HEK293 (cell line): Measurements from ENCODE around the gene TTLL9.

Source experiments
- MYNN ChIP-seq: fragments of 450-650 bp; formaldehyde crosslinking; IDR thresholded peaks from 2 replicates; pipeline ENCODE4 v1.5.1; 2016; ENCODE audit warnings: missing biosample characterization, missing genetic modification characterization, borderline replicate concordance
- ZBTB20 ChIP-seq: fragments of 450-650 bp; formaldehyde crosslinking; IDR thresholded peaks from 2 replicates; pipeline ENCODE4 v1.5.1; 2016; ENCODE audit warnings: missing biosample characterization, missing genetic modification characterization
- ZBTB7A ChIP-seq: fragments of 450-650 bp; formaldehyde crosslinking; IDR thresholded peaks from 2 replicates; pipeline ENCODE4 v1.5.1; 2016; ENCODE audit warnings: low read depth, missing biosample characterization, missing genetic modification characterization
- ZNF274 ChIP-seq, 2 experiments: fragments of 200-500 bp in 1 of 2; fragments of 450-650 bp in 1 of 2; sonication (Bioruptor generic) in 1 of 2; formaldehyde crosslinking in 1 of 2; IDR thresholded peaks; 2 replicates each; pipeline versions ENCODE4 v1.5.1 to v1.6.1; 2014 to 2016; ENCODE audit warnings: borderline replicate concordance in 1 of 2, inconsistent platforms in 1 of 2, low read length in 1 of 2, missing biosample characterization in 1 of 2, missing genetic modification characterization in 1 of 2
- ZNF561 ChIP-seq: fragments of 450-650 bp; IDR thresholded peaks from 2 replicates; pipeline ENCODE4 v1.5.1; 2018; ENCODE audit warnings: missing biosample characterization, missing genetic modification characterization, borderline replicate concordance
- ZNF670 ChIP-seq: fragments of 450-650 bp; formaldehyde crosslinking; IDR thresholded peaks from 2 replicates; pipeline ENCODE4 v1.5.1; 2016; ENCODE audit warnings: missing biosample characterization, missing genetic modification characterization, low read depth
- ZNF777 ChIP-seq: fragments of 450-650 bp; formaldehyde crosslinking; IDR thresholded peaks from 2 replicates; pipeline ENCODE4 v1.5.1; 2017; ENCODE audit warnings: missing biosample characterization, missing genetic modification characterization, borderline replicate concordance
- TF ChIP-seq, protein P1 (sequence below): fragments of 450-650 bp; formaldehyde crosslinking; IDR thresholded peaks from 2 replicates; pipeline ENCODE4 v1.5.1; 2016; ENCODE audit warnings: missing biosample characterization, missing genetic modification characterization
- TF ChIP-seq, protein P2 (sequence below): fragments of 450-650 bp; IDR thresholded peaks from 2 replicates; pipeline ENCODE4 v1.5.1; 2018; ENCODE audit warnings: missing biosample characterization, mild to moderate bottlenecking, missing genetic modification characterization
- TF ChIP-seq, protein P3 (sequence below): IDR thresholded peaks from 2 replicates; pipeline ENCODE4 v1.6.1; 2011; ENCODE audit warnings: mild to moderate bottlenecking, low read depth, low read length, borderline replicate concordance
- TF ChIP-seq, protein P4 (sequence below): fragments of 450-650 bp; formaldehyde crosslinking; IDR thresholded peaks from 2 replicates; pipeline ENCODE4 v1.5.1; 2016; ENCODE audit warnings: missing biosample characterization, missing genetic modification characterization

DNA sequence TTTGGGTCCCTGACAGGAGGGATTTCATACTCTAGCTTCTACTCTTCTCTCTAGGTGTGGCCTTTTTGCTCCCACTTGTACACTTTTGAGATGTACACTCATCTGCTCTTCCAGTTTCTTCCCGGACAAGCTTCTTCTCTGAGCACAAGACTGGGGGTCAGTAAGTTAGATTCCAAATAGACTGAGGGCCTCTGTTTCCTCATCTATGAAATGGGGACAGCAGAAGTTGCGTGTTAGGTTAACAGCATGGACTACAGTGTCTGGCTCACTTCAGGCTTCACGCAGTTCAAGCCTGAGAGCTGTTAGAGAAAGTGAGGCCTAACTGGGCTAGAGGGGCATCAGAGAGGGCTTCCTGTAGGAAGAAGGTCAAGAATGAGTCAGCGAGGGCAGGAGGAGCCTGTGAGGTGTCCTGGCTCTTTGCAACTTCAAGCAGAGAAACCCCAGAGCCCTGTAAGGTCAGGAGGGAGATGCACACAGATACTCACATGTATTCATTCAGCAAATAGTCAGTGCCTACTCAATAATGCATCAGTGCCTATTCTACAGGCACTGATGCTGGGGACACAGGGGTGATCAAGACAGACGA is 118.1 kb downstream of the TTLL9 start:
- no peak for TF ChIP-seq ZNF561 (tag by site-specific recombination)
- TF ChIP-seq, protein P1, sequence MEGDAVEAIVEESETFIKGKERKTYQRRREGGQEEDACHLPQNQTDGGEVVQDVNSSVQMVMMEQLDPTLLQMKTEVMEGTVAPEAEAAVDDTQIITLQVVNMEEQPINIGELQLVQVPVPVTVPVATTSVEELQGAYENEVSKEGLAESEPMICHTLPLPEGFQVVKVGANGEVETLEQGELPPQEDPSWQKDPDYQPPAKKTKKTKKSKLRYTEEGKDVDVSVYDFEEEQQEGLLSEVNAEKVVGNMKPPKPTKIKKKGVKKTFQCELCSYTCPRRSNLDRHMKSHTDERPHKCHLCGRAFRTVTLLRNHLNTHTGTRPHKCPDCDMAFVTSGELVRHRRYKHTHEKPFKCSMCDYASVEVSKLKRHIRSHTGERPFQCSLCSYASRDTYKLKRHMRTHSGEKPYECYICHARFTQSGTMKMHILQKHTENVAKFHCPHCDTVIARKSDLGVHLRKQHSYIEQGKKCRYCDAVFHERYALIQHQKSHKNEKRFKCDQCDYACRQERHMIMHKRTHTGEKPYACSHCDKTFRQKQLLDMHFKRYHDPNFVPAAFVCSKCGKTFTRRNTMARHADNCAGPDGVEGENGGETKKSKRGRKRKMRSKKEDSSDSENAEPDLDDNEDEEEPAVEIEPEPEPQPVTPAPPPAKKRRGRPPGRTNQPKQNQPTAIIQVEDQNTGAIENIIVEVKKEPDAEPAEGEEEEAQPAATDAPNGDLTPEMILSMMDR = no peak
- TF ChIP-seq ZBTB20 (tag by site-specific recombination) = no peak
- TF ChIP-seq ZNF777 = no peak
- no peak for TF ChIP-seq ZNF670
- no peak for TF ChIP-seq MYNN (tag by site-specific recombination)
- TF ChIP-seq ZBTB7A (tag by site-specific recombination) = no peak
- TF ChIP-seq, protein P2, sequence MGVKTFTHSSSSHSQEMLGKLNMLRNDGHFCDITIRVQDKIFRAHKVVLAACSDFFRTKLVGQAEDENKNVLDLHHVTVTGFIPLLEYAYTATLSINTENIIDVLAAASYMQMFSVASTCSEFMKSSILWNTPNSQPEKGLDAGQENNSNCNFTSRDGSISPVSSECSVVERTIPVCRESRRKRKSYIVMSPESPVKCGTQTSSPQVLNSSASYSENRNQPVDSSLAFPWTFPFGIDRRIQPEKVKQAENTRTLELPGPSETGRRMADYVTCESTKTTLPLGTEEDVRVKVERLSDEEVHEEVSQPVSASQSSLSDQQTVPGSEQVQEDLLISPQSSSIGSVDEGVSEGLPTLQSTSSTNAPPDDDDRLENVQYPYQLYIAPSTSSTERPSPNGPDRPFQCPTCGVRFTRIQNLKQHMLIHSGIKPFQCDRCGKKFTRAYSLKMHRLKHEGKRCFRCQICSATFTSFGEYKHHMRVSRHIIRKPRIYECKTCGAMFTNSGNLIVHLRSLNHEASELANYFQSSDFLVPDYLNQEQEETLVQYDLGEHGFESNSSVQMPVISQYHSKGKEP = no peak
- TF ChIP-seq, protein P3, sequence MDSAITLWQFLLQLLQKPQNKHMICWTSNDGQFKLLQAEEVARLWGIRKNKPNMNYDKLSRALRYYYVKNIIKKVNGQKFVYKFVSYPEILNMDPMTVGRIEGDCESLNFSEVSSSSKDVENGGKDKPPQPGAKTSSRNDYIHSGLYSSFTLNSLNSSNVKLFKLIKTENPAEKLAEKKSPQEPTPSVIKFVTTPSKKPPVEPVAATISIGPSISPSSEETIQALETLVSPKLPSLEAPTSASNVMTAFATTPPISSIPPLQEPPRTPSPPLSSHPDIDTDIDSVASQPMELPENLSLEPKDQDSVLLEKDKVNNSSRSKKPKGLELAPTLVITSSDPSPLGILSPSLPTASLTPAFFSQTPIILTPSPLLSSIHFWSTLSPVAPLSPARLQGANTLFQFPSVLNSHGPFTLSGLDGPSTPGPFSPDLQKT = no peak
- TF ChIP-seq, protein P4, sequence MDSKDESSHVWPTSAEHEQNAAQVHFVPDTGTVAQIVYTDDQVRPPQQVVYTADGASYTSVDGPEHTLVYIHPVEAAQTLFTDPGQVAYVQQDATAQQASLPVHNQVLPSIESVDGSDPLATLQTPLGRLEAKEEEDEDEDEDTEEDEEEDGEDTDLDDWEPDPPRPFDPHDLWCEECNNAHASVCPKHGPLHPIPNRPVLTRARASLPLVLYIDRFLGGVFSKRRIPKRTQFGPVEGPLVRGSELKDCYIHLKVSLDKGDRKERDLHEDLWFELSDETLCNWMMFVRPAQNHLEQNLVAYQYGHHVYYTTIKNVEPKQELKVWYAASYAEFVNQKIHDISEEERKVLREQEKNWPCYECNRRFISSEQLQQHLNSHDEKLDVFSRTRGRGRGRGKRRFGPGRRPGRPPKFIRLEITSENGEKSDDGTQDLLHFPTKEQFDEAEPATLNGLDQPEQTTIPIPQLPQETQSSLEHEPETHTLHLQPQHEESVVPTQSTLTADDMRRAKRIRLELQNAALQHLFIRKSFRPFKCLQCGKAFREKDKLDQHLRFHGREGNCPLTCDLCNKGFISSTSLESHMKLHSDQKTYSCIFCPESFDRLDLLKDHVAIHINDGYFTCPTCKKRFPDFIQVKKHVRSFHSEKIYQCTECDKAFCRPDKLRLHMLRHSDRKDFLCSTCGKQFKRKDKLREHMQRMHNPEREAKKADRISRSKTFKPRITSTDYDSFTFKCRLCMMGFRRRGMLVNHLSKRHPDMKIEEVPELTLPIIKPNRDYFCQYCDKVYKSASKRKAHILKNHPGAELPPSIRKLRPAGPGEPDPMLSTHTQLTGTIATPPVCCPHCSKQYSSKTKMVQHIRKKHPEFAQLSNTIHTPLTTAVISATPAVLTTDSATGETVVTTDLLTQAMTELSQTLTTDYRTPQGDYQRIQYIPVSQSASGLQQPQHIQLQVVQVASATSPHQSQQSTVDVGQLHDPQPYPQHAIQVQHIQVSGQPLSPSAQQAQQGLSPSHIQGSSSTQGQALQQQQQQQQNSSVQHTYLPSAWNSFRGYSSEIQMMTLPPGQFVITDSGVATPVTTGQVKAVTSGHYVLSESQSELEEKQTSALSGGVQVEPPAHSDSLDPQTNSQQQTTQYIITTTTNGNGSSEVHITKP (tag by site-specific recombination) = no peak
- TF ChIP-seq ZNF274 (IDR thresholded peaks at IDR 0.05; ENCODE audit: low read length) = no peak
- TF ChIP-seq ZNF274 (tag by site-specific recombination; IDR thresholded peaks at IDR 0.05; ENCODE audit: borderline replicate concordance) = no peak
